ENCODE results near the gene CNOT3.

The CNOT3 gene

GRCh38 chr19:54147676-54148075, 10.1 kb downstream of the CNOT3 start:
- DNase-seq, result peak in 1 of 58 donors; percentile 19

GRCh38 chr19:54148158-54148557, 10.6 kb downstream of the CNOT3 start:
- peak in 1 of 58 donors; percentile 62 for DNase-seq

- DNase-seq, result no peak
Measured at GRCh38 chr19:54149021-54149812, 11.7 kb downstream of the CNOT3 start.

- peak in 3 of 58 donors; percentile 3 to 14 (median 13) for DNase-seq
Measured at GRCh38 chr19:54151362-54152035, 13.9 kb downstream of the CNOT3 start.

- no peak for DNase-seq
Measured at GRCh38 chr19:54152267-54152666, 14.7 kb downstream of the CNOT3 start.

- DNase-seq, result no peak
Measured at GRCh38 chr19:54152878-54153524, 15.4 kb downstream of the CNOT3 start.

GRCh38 chr19:54153731-54154326, 16.3 kb downstream of the CNOT3 start:
- DNase-seq, result no peak

- DNase-seq, result no peak
Measured at GRCh38 chr19:54154603-54155345, 17.2 kb downstream of the CNOT3 start.

- DNase-seq, result no peak
Measured at GRCh38 chr19:54155694-54156093, 18.1 kb downstream of the CNOT3 start.

GRCh38 chr19:54156490-54156889, 18.9 kb downstream of the CNOT3 start:
- DNase-seq, result no peak

GRCh38 chr19:54156953-54157352, 19.4 kb downstream of the CNOT3 start:
- DNase-seq, result no peak

GRCh38 chr19:54158812-54159351, 21.3 kb downstream of the CNOT3 start:
- DNase-seq, result peak in 1 of 58 donors; percentile 16

GRCh38 chr19:54159352-54160181, 22.0 kb downstream of the CNOT3 start, which contains the start of gene LENG1:
Gene LENG1 (minus strand): TSS chr19:54159721. CDS start chr19:54159695, 26 bp downstream.
- DNase-seq, result peak; percentile 85 to 100 (median 99)

GRCh38 chr19:54160182-54160811, 22.7 kb downstream of the CNOT3 start:
- peak in 6 of 58 donors; percentile 37 to 55 (median 52) for DNase-seq

GRCh38 chr19:54160854-54161253, 23.3 kb downstream of the CNOT3 start:
- DNase-seq, result peak in 2 of 58 donors; percentile 10 to 21

GRCh38 chr19:54162241-54162805, 24.8 kb downstream of the CNOT3 start:
- peak in 45 of 58 donors; percentile 8 to 71 (median 38) for DNase-seq

GRCh38 chr19:54162884-54163283, 25.3 kb downstream of the CNOT3 start:
- no peak for DNase-seq

GRCh38 chr19:54164369-54165068, 27.0 kb downstream of the CNOT3 start:
- DNase-seq, result no peak

Data from anterior cingulate cortex (tissue), 58 donors.